Adipose tissue (tissue), 3 donors: Measurements from ENCODE around the gene HTR4. TPM values are rescaled to one million over a fixed set of nuclear protein-coding genes. Genes with fewer than 3 reads are reported as not detected.

ENCODE experiments used
- polyA plus RNA-seq, 3 donors: library from polyadenylated mRNA; stranded (reverse); fragments of 200-250 nt; gene quantifications; one replicate each; pipeline ENCODE4 v1.2.3, GENCODE V29; 2013
- donor health status: healthy with polysubstance abuse.
- donor health status: Bipolar disorder and iron deficiency.
- donor health status: healthy.

The HTR4 gene
- polyA plus RNA-seq, 3 donors: not detected

Other genes starting within 250 kb of the HTR4 start
- gene ADRB2, start 172.1 kb upstream of the HTR4 start, polyA plus RNA-seq: 10 to 100 TPM in 1 of 3 donors, 1 to 10 TPM in 1, under 1 TPM in 1; 0.71 to 12.0 (median 2.4) TPM